Fibroblast of skin of left quadriceps (primary cell): ENCODE results near the gene HES4.
"Not testable (repeated sequence)": the region's sequence is repeated elsewhere in the genome, so short reads cannot be mapped to it uniquely, and the experiment has no call there.

Experiments used
- DNase-seq, 2 experiments: peaks; one replicate each; pipeline ENCODE4 v3.0.0-alpha.2; 2013; ENCODE audit warnings: low read depth in 2 of 2

The HES4 gene

DNA sequence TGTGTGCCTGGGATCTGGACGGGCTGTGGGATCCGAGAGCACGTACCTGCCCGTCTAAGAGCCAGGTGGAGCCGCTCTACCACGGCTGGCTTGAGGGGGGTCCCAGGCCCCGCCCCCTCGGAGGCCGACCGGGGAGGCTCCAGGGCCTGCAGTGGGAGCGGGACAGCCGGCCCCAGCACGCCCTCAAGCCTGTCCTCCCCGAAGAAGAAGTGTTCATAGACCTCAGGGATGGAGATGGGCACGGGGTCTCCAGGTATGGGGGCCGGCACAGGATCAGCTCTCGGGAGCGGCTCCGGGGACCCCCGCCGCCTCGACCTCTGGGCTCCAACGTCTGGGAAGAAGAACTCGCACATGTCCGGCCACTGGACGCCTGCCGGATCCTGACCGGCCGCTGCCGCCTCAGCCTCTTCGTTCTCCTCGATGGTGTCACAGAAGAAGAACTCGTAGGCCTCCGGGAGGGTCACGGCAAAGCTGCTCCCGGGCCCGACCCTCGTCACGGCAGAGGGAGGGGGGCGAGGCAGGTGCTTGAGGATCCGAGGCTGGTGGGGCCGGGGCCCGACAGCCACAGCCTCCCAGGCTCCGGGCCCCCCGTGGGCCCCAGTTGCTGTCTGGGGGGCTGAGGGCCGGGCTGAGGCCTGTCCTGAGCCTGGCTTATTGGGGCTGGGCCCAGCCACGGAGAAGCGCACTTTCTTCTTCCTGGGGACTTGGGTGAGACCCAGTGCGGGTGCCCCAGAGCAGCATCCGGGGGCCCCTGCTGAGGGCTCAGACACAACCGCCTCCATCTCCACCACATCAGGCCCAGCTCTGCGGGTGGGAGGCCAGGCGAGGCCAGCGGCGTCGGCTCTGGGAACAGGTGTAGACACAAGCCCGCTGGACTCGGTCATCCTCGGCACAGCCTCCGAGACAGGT is 20.8 kb downstream of the HES4 start:
- no peak for DNase-seq

GRCh38 chr1:978069-978834 is 21.6 kb downstream of the HES4 start:
- DNase-seq, result no peak

DNA sequence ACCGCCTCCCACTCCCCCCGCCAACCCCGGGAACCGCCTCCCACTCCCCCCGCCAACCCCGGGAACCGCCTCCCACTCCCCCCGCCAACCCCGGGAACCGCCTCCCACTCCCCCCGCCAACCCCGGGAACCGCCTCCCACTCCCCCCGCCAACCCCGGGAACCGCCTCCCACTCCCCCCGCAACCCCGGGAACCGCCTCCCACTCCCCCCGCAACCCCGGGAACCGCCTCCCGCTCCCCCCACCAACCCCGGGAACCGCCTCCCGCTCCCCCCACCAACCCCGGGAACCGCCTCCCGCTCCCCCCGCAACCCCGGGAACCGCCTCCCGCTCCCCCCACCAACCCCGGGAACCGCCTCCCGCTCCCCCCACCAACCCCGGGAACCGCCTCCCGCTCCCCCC is 23.1 kb downstream of the HES4 start:
- not testable (repeated sequence) for DNase-seq

DNA sequence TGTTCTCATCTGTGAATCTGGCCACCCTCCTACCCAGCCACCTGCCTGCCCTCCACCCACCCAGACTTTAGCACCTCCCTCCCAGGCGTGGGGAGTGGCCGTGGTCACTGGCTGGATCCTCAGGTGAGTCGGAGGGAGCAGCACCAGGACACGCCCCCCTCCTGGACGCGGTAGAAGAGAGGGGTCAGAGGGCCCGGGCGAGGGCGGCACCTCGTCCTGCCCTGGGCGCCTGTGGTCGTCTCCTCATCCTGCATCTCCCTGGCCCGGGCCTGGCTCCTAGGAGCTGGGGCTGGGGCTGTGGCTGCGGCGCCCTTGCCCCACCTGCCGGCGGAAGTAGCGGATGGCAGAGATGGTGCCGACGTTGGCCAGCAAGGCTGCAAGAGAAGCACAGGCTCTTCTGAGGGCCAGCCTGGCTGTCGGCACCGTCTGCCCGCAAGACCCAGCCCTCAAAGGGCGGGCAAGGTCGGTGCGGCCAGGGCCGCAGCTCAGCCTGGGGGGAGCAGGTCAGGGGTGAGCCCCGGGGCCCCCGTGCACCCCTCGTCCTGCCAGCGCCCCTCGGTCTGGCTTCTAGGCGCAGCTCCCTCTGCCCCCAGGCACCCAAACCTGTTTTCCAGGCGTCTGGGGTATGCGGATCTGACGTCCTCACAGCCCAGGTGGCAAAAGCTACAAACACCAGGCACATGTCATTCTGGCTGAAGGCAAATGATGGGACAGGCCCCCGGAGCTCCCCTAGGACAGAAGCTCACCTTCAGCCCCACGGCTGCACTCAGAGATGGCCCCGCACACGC is 23.8 kb downstream of the HES4 start:
- no peak for DNase-seq

DNA sequence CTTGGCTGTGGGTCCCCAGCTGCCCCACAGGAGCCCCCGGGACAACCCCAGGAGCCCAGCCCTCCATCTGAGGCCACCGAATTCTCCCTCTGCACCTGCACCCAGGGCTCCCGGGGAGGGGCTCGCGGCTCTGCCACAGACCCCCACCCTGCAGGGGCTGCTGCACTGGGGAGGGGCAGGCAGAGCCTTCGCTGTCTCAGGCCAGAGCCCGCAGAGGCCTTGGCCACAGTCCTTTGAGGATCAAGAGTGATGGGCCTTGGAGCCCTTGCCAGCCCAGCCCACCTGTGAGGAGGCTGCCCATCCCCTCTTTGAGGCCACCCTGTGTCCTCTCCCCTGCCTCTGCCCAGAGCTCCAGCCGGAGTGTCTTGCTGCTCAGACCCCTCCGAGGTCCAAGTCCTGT is 24.5 kb downstream of the HES4 start:
- DNase-seq, result no peak

DNA sequence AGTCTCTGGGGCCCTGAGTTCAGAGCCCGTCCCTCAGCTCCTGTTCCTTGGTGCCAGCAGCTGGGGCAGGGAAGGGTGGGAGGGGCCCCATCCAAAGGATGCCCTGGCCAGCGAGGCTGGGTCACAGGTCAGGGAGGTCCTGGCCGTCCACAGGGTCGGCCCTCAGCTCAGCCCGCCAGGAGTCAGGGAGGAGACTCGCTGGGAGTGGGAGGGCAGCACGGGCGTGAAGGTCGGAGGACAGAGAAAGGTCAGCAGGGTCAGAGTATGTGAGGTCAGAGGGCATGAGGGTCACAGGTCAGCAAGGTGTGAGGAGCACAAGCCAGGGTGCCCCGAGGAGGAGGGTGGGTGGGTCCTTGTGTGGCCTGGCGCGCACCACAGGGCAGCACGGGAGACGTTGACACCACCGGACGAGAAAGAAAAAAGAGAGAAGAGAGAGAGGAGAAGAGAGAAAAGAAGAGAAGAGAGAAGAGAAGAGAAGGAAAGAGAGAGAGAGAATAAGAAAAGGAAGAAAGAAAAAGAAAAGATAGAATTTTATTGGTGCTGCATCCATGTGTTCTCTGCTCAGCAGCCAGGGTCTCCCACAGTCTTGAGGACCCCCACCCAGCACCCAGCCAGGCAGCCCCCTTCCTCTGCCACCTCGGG is 25.1 kb downstream of the HES4 start:
- DNase-seq, result no peak

GRCh38 chr1:974293-974640 is 25.6 kb downstream of the HES4 start:
- no peak for DNase-seq

GRCh38 chr1:973459-974292 is 26.2 kb downstream of the HES4 start:
- DNase-seq, result no peak

DNA sequence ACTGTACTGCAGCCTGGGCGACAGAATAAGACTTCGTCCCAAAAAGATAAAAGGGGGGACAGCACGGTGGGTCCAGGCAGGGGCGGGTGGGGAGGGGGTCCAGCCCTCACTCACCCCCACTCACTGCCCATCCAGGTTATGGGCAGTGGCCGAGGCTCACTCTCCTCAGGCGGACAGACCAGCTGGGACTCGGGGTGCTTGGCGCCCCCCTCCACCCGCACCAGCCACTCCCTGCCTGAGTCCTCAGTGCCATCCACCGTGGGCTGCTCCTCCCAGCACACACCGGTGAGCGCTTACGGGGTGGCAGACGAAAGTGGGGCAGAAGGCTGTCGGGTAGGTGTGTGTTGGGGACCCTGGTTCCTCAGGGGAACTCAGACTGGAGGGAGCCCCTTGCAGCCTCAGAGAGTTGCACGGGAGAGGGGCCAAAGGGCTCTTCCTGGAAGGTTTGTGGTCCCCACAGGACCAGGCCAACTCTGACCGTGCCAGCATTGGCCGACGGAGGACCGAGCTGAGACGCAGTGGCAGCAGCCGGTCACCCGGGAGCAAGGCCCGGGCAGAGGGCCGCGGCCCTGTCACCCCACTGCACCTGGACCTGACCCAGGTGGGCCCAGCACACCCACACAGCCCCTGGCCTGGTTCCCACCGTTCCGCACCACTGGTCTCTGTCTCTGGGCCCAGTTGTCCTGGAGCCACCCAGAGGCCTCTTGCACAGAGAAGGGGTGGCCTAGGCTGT is 27.0 kb downstream of the HES4 start:
- DNase-seq, result no peak

GRCh38 chr1:971751-972506 is 28.0 kb downstream of the HES4 start:
- no peak for DNase-seq

GRCh38 chr1:970973-971730 is 28.7 kb downstream of the HES4 start:
- DNase-seq, result no peak

DNA sequence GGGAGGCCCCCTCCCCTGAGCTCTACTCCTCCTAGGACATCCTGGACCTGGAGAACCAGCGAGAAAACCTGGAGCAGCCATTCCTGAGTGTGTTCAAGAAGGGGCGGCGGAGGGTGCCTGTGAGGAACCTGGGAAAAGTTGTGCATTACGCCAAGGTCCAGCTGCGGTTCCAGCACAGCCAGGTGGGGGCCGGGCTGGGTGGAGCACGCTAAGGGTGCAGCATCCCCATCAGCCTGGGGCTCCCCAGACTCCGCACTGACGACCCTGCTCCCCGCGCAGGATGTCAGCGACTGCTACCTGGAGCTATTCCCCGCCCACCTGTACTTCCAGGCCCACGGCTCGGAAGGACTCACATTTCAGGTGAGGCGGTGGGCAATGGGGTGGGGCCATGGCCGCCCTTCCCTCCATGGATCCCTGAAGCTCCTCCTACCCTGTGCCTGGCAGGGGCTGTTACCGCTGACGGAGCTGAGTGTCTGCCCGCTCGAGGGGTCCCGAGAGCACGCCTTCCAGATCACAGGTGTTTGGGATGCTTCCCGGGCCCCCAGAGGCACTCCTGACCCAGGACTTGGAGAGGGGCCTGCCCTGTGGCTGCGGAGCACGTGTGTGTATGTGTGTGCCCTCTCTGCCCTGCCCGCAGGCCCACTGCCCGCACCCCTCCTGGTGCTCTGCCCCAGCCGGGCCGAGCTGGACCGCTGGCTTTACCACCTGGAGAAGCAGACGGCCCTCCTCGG is 29.5 kb downstream of the HES4 start:
- no peak for DNase-seq

DNA sequence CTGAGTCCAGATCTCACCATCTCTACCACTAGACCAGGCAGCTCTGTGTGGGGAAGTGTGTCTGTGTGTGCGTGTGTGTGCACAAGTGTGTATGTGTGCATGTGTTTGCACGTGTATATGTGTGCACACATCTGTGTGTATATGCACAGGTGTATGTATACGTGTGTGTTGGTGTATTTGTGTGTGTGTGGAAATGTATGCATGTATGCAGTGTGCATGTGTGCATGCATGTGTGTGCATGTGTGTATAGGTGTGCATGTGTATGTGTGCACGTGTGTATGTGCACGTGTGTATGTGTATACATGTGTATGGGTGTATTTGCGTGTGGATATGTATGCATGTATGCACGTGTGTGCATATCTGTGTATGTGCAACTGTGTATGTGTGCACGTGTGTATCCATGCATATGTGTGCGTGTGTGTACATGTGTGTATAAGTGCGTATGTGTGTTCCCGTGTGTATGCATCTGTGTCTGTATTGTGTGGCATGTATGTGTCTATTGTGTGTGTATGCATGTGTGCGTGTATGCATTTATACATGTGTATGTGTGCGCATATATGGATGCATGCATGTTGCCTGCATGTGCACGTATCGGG is 30.5 kb downstream of the HES4 start:
- no peak for DNase-seq

- no peak for DNase-seq
Measured at GRCh38 chr1:967466-968343, 32.2 kb downstream of the HES4 start.

DNA sequence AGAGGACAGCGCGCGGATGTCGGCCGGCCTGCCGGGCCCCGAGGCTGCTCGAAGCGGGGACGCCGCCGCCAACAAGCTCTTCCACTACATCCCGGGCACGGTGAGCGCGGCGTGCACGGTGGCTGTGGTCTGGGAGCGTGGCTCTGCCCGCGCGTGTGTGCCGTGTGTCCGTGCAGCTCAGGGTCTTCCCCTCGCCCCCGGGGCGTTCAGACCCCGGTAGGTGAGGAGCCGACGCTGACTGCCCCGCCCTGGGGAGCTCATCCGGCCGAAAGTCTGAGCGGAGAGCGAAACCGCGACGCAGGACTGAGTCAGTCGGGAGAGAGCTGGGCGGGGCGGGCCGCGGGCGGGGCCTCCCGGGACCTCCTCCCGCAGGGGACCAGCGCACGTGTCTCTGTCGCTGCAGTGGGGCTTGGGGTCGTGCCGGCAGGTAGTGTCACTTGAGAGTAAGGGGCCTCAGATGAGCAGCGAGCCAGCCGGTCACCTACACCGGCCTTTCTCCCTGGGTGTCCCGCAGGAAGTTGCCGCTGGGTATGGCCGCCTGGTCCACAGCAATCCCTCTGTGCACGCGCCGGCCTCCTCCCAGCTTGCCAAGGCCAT is 33.1 kb downstream of the HES4 start:
- no peak for DNase-seq

GRCh38 chr1:966135-966703 is 33.7 kb downstream of the HES4 start, which contains the start of gene PLEKHN1:
PLEKHN1 (plus strand) TSS chr1:966482; CDS start chr1:966532, 50 bp downstream.
- no peak for DNase-seq
